GM10847 (cell line): ENCODE measurements around the gene CFAP299.

Experiments
- POLR2A ChIP-seq: IDR thresholded peaks from 2 replicates; pipeline ENCODE4 v1.6.1; 2011; ENCODE audit not compliant: insufficient read length; ENCODE audit errors: extremely low read depth

The CFAP299 gene

GRCh38 chr4:80989921-80990544 is 654.5 kb downstream of the CFAP299 start:
- TF ChIP-seq POLR2A, result no peak

- TF ChIP-seq POLR2A, result no peak
Measured at GRCh38 chr4:80990851-80991250, 655.3 kb downstream of the CFAP299 start.

GRCh38 chr4:80999943-81000342 is 664.4 kb downstream of the CFAP299 start:
- TF ChIP-seq POLR2A, result no peak

- no peak for TF ChIP-seq POLR2A
Measured at GRCh38 chr4:81003597-81004111, 668.1 kb downstream of the CFAP299 start.

- no peak for TF ChIP-seq POLR2A
Measured at GRCh38 chr4:81007417-81007816, 671.9 kb downstream of the CFAP299 start.
